Neural cell (in vitro differentiated cells): ENCODE data around the gene ATXN7L1. TPM values are rescaled to one million over a fixed set of nuclear protein-coding genes. Genes with fewer than 3 reads are reported as not detected.

ENCODE experiments used
- H2AFZ ChIP-seq: fragments of 200-600, 300-800 bp; sonication (generic), shearing (Covaris generic); 2 replicates; pipeline ENCODE4 v1.6.0; 2014; ENCODE audit warnings: low read depth, mild to moderate bottlenecking, antibody characterized with exemption, low read length, moderate library complexity
- H3F3A ChIP-seq: fragments of 200-600 bp; shearing (Covaris generic); 2 replicates; pipeline ENCODE4 v1.6.1; 2016; ENCODE audit warnings: mild to moderate bottlenecking, moderate library complexity, mixed read lengths, antibody characterized with exemption, low read length; ENCODE audit not compliant: insufficient read depth, poor library complexity, severe bottlenecking
- H3K27ac ChIP-seq: fragments of 200-600, 300-800 bp; sonication (generic), shearing (Covaris generic); 2 replicates; pipeline ENCODE4 v1.5.1; 2014; ENCODE audit warnings: mild to moderate bottlenecking, low read length, moderate library complexity
- H3K27me3 ChIP-seq: fragments of 300-800, 200-600 bp; sonication (generic), shearing (Covaris generic); 2 replicates; pipeline ENCODE4 v1.6.0; 2014; ENCODE audit warnings: mild to moderate bottlenecking, low read depth, low read length, moderate library complexity; ENCODE audit not compliant: insufficient read depth
- H3K36me3 ChIP-seq: fragments of 300-800, 200-600 bp; sonication (generic), shearing (Covaris generic); 2 replicates; pipeline ENCODE4 v1.5.1; 2014; ENCODE audit warnings: mild to moderate bottlenecking, antibody characterized with exemption, low read length, moderate library complexity; ENCODE audit not compliant: insufficient read depth
- H3K4me2 ChIP-seq: fragments of 300-800, 200-600 bp; sonication (generic), shearing (Covaris generic); 2 replicates; pipeline ENCODE4 v1.6.0; 2014; ENCODE audit warnings: mild to moderate bottlenecking, low read length
- H3K4me3 ChIP-seq: fragments of 300-800, 200-600 bp; sonication (generic), shearing (Covaris generic); 2 replicates; pipeline ENCODE4 v1.5.1; 2014; ENCODE audit warnings: mild to moderate bottlenecking, low read length, moderate library complexity
- H3K79me2 ChIP-seq: fragments of 200-600 bp; shearing (Covaris generic); replicated peaks from 2 replicates; pipeline ENCODE4 v1.6.0; 2014; ENCODE audit warnings: mild to moderate bottlenecking, low read length, moderate library complexity; ENCODE audit not compliant: insufficient read depth
- H3K9ac ChIP-seq: fragments of 300-800, 200-600 bp; sonication (generic), shearing (Covaris generic); 2 replicates; pipeline ENCODE4 v1.6.1; 2016; ENCODE audit warnings: mild to moderate bottlenecking, low read length, mixed read lengths
- H3K9me2 ChIP-seq: fragments of 200-600 bp; shearing (Covaris generic); 2 replicates; pipeline ENCODE4 v1.6.1; 2016; ENCODE audit warnings: mild to moderate bottlenecking, low read length, mixed read lengths; ENCODE audit not compliant: insufficient read depth
- H3K9me3 ChIP-seq: fragments of 200-600, 300-800 bp; sonication (generic), shearing (Covaris generic); 2 replicates; pipeline ENCODE4 v1.6.1; 2016; ENCODE audit warnings: mild to moderate bottlenecking, mixed run types, low read length, moderate library complexity, mixed read lengths
- H4K20me1 ChIP-seq: fragments of 200-600 bp; shearing (Covaris generic); 2 replicates; pipeline ENCODE4 v1.6.1; 2016; ENCODE audit warnings: mild to moderate bottlenecking, mixed run types; ENCODE audit not compliant: insufficient read depth
- CTCF ChIP-seq: fragments of 450-650 bp; IDR thresholded peaks from 2 replicates; pipeline ENCODE4 v1.5.1; 2014; ENCODE audit warnings: antibody characterized with exemption, mild to moderate bottlenecking, moderate library complexity; ENCODE audit not compliant: poor library complexity, severe bottlenecking
- EP300 ChIP-seq: fragments of 450-650 bp; conservative IDR thresholded peaks from 2 replicates; pipeline ENCODE4 v1.6.1; 2014; ENCODE audit warnings: antibody characterized with exemption, mild to moderate bottlenecking, moderate library complexity; ENCODE audit not compliant: poor library complexity, severe bottlenecking
- EZH2 ChIP-seq: fragments of 200-600, 300-800 bp; shearing (Covaris generic), sonication (generic); IDR thresholded peaks from 2 replicates; pipeline ENCODE4 v1.6.1; 2014; ENCODE audit warnings: antibody characterized with exemption, low read length, borderline replicate concordance, mild to moderate bottlenecking; ENCODE audit not compliant: insufficient read depth, poor library complexity, severe bottlenecking
- MXI1 ChIP-seq: fragments of 450-650 bp; conservative IDR thresholded peaks from 2 replicates; pipeline ENCODE4 v1.6.1; 2014; ENCODE audit warnings: antibody characterized with exemption, mild to moderate bottlenecking; ENCODE audit not compliant: poor library complexity, severe bottlenecking
- POLR2AphosphoS5 ChIP-seq: IDR thresholded peaks from 2 replicates; pipeline ENCODE4 v1.6.1; 2012
- RAD21 ChIP-seq: fragments of 450-650 bp; conservative IDR thresholded peaks from 2 replicates; pipeline ENCODE4 v1.6.1; 2014; ENCODE audit warnings: antibody characterized with exemption, mild to moderate bottlenecking, moderate library complexity
- REST ChIP-seq: IDR thresholded peaks from 2 replicates; pipeline ENCODE4 v1.6.1; 2012; ENCODE audit warnings: borderline replicate concordance
- SMC3 ChIP-seq: fragments of 450-650 bp; conservative IDR thresholded peaks from 2 replicates; pipeline ENCODE4 v1.6.1; 2014; ENCODE audit warnings: antibody characterized with exemption, mild to moderate bottlenecking, moderate library complexity; ENCODE audit not compliant: poor library complexity
- TAF1 ChIP-seq: IDR thresholded peaks from 2 replicates; pipeline ENCODE4 v1.6.1; 2012; ENCODE audit warnings: low read depth
- polyA plus RNA-seq: library from polyadenylated mRNA; depleted of rRNA; stranded (reverse); fragments of >200 nt; gene quantifications from 2 replicates; pipeline ENCODE4 v1.2.3, GENCODE V29; 2014

Gene ATXN7L1
- polyA plus RNA-seq, 1 donor from 2014 or later: 4.3 TPM

GRCh38 chr7:105876964-105877601 is 684 bp upstream of the ATXN7L1 start:
- H3K79me2 ChIP-seq: peaks cover 22% of the 10 kb centered on the region
- peaks cover 20% of the 10 kb centered on the region for H3K27me3 ChIP-seq
- peak overlapping the region; percentile 16 for H3K9ac ChIP-seq

GRCh38 chr7:105875505-105875904 is 894 bp downstream of the ATXN7L1 start:
- TF ChIP-seq REST (no peak), POLR2AphosphoS5 (no peak)
- H3K9me3 ChIP-seq: no peaks in the 10 kb centered on the region
- peak overlapping the region; percentile 90 for H3K27ac ChIP-seq
- H4K20me1 ChIP-seq: no peaks in the 10 kb centered on the region
- H3K9me2 ChIP-seq: no peaks in the 10 kb centered on the region
- H3K4me3 ChIP-seq: peak overlapping the region; percentile 79
- no peaks in the 10 kb centered on the region for H3F3A ChIP-seq
- H3K4me2 ChIP-seq: peak overlapping the region; percentile 91
- H3K36me3 ChIP-seq: peaks cover 4% of the 10 kb centered on the region
- peaks cover 22% of the 10 kb centered on the region for H3K79me2 ChIP-seq
- peak overlapping the region; percentile 83 for H2AFZ ChIP-seq
- H3K27me3 ChIP-seq: peaks cover 20% of the 10 kb centered on the region
- H3K9ac ChIP-seq: peak overlapping the region; percentile 88

More at GRCh38 chr7:105876964-105877601, 684 bp upstream of the ATXN7L1 start:
- Histone ChIP-seq H3K9me2 (no peaks in the 10 kb centered on the region), H3K27ac (no peak overlapping the region), H3K9me3 (no peaks in the 10 kb centered on the region), H3K36me3 (peaks cover 4% of the 10 kb centered on the region), H4K20me1 (no peaks in the 10 kb centered on the region), H3F3A (no peaks in the 10 kb centered on the region), H3K4me2 (peak overlapping the region; percentile 92), H3K4me3 (peak overlapping the region; percentile 74), H2AFZ (no peak overlapping the region)
- TF ChIP-seq SMC3: no peak

GRCh38 chr7:105874055-105874454 is 2.3 kb downstream of the ATXN7L1 start:
- H3K4me3 ChIP-seq: peak overlapping the region; percentile 79
- H3K4me2 ChIP-seq: no peak overlapping the region
- no peak overlapping the region for H3K9ac ChIP-seq
- H3K36me3 ChIP-seq: peaks cover 4% of the 10 kb centered on the region
- TF ChIP-seq MXI1 (no peak), CTCF (no peak), SMC3 (no peak), POLR2AphosphoS5 (no peak), TAF1 (no peak), REST (no peak), EZH2 (no peak), EP300 (no peak), RAD21 (no peak)
- no peak overlapping the region for H3K27ac ChIP-seq
- H3K79me2 ChIP-seq: peaks cover 22% of the 10 kb centered on the region
- H3K9me2 ChIP-seq: no peaks in the 10 kb centered on the region
- no peak overlapping the region for H2AFZ ChIP-seq
- H3K9me3 ChIP-seq: no peaks in the 10 kb centered on the region
- no peaks in the 10 kb centered on the region for H3F3A ChIP-seq
- no peaks in the 10 kb centered on the region for H4K20me1 ChIP-seq
- peaks cover 20% of the 10 kb centered on the region for H3K27me3 ChIP-seq
